NT2/D1 (cell line): ENCODE data around the gene TACR2.

Source experiments
- SUZ12 ChIP-seq: IDR thresholded peaks from 2 replicates; pipeline ENCODE4 v1.6.1; 2011; ENCODE audit not compliant: insufficient read length, insufficient read depth; ENCODE audit errors: extremely low read depth
- YY1 ChIP-seq: IDR thresholded peaks from 2 replicates; pipeline ENCODE4 v1.6.1; 2011; ENCODE audit not compliant: insufficient read length, insufficient read depth

GRCh38 chr10:69466158-69466490 is 49.4 kb upstream of the TACR2 start:
- TF ChIP-seq YY1 (no peak), SUZ12 (no peak)
